HG02852 (cell line): ENCODE results near the gene DCPS.
"Not testable (repeated sequence)": the region's sequence is repeated elsewhere in the genome, so short reads cannot be mapped to it uniquely, and the experiment has no call there.

Experiments
- ATAC-seq: cut with Tn5 transposase; IDR thresholded peaks from one replicate; pipeline ENCODE4 v1.9.1; 2021; ENCODE audit warnings: mild to moderate bottlenecking, moderate library complexity; ENCODE audit not compliant: unreplicated experiment

Gene DCPS

GRCh38 chr11:126303623-126304456 lies at the start of gene DCPS:
Gene DCPS (plus strand): TSS chr11:126304060. CDS start chr11:126304081, 21 bp downstream.
- peak; percentile 85 for ATAC-seq

DNA sequence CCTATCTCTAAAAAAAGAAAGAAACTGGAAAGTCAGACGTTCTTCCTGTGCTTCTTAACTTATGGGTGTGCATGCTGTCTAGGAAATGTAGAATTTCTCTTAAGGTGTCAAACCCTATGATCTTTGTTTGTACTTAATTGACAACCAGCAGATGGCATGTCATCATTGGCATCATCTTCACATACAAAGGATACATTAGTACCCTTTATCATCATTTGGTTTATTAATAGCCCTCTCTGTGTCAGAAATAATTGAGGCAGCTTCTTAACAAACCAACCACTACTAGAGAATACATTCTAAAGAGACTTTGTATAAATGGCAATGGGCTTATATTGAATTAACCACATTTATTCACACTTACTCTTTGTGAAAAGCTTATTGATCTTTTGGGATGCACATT lies 49.0 kb upstream of the DCPS start:
- no peak for ATAC-seq

DNA sequence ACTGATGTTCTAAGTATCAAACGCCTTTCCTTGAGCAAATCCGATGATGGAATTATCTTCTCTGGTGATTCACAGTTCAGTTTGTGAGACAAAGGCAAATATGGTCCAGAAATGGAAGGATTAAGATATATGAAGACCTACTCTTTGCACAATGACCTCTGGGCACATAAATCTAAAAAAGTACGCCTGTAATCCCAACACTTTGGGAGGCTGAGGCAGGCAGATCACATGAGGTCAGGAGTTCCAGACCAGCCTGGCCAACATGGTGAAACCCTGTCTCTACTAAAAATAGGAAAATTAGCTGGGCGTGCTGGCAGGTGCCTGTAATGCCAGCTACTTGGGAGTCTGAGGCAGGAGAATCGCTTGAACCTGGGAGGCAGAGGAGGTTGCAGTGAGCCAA lies 48.4 kb upstream of the DCPS start:
- not testable (repeated sequence) for ATAC-seq

DNA sequence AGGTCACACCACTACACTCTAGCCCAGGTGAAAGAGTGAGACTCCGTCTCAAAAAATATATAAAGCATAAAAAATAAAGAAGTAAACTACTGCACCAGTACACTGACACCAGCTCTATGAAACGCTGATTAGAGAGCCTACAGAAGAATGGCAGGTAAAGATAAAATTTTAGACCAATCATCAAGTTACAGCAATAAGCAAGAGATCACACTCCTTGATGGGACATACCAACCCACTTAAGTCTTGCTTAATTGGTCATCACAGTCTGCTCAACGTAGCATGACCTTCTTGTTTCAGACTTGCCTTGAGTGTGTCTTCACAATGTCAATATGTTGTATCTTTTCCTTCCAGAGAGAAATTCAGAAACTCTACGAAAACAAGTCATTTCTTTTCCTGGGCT lies 47.6 kb upstream of the DCPS start:
- ATAC-seq = no peak

- no peak for ATAC-seq
Measured at GRCh38 chr11:126257144-126257543, 46.7 kb upstream of the DCPS start.

DNA sequence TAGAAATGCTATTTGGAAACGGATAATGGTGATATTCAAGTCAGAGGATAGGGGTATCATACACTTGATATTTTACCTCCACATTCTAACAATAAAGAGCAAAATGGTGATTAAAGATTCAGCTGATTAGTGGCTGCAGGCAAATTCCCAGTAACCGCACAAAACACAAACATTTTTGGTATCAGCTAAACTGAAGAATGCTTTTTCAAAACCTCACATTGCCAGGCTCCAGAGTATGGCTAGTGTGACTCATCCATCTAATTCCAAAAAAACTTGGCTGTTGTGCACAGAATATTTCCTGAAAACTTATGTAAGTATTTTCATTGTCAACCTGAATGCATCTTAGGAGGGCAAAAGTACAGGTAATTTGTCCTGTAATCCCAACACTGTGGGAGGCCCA lies 46.1 kb upstream of the DCPS start:
- ATAC-seq = no peak

GRCh38 chr11:126262216-126262615 lies 41.6 kb upstream of the DCPS start:
- ATAC-seq = no peak

- ATAC-seq = no peak
Measured at GRCh38 chr11:126263489-126263888, 40.4 kb upstream of the DCPS start.

GRCh38 chr11:126265811-126266210 lies 38.0 kb upstream of the DCPS start:
- ATAC-seq = no peak

GRCh38 chr11:126267650-126268049 lies 36.2 kb upstream of the DCPS start:
- ATAC-seq = no peak

GRCh38 chr11:126268361-126268707 lies 35.5 kb upstream of the DCPS start:
- peak; percentile 5 for ATAC-seq

DNA sequence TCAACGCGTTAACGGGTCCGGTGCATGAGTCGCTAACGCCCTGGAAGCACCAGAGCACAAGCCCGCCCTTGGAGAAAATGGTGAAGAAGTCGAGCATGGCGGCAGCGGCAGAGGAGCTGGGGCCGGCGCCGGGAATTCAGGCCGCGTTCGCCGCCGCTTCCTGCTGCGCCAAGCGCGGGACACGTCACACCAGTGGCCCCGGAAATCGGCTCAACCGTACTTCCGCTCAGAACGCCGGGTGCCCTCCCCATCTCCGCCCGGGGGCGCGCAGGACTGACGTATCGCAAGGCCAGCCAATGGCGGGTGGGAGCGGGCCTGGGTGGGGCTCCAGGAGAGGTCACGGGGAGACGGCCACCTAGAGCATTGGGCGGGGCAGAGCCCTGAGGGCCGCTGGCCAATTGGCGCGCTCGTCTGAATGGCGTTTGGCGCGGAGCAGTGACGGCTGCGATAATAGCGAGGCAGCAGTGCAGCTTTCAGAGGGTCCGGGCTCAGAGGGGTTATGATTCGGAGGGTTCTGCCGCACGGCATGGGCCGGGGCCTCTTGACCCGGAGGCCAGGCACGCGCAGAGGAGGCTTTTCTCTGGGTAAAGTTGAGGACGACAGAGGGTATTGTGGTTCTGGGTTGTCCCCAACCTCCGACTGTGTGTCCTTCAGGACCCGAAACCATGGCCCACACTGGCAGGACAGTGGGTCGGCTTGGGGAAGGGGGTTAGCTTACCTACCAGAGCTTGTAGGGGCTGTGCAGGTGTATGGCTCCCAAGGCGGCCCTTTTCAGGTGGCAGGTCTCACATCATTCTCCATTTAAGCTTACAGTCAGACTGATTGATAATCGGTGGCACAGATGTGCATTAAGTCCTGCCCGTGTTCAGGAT lies 34.9 kb upstream of the DCPS start, which contains the start of the genes FOXRED1 and SRPRA:
FOXRED1 (plus strand) TSS at position 447 of the 872 bp plus-strand sequence; CDS start at position 500, 53 bp downstream.
SRPRA (minus strand) TSS at position 188 of the 872 bp plus-strand sequence; CDS start at position 97, 91 bp downstream.
- peak; percentile 99 for ATAC-seq

DNA sequence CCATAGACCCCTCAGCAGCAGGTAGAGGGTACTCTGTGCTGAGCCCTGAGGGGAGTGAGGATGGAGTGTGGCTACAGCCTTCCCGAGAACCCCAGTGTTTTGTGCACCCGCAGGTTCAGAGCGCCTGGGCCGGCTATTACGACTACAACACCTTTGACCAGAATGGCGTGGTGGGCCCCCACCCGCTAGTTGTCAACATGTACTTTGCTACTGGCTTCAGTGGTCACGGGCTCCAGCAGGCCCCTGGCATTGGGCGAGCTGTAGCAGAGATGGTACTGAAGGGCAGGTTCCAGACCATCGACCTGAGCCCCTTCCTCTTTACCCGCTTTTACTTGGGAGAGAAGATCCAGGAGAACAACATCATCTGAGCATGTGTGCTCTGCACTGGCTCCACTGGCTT lies 26.5 kb upstream of the DCPS start:
- no peak for ATAC-seq

- ATAC-seq = no peak
Measured at GRCh38 chr11:126277780-126278179, 26.1 kb upstream of the DCPS start.

DNA sequence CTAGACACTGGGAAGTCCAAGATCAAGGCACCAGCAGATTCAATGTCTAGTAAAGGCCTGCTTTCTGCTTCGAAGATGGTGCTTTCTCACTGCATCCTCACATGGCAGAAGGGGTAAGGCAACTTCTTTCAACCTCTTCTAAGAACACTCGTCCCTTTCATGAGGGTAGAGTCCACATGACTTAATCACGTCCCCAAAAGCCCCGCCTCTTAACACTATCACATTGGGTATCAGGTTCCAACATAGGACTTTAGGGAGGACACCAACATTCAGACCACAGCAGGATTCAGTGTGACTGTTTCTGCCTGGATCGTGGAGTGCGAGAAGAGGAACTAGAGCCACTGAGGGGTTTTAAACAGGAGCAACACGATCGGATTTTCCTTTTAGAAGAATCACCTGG lies 24.7 kb upstream of the DCPS start:
- ATAC-seq = no peak

- no peak for ATAC-seq
Measured at GRCh38 chr11:126280595-126280994, 23.3 kb upstream of the DCPS start.

GRCh38 chr11:126281245-126281644 lies 22.6 kb upstream of the DCPS start:
- no peak for ATAC-seq

GRCh38 chr11:126281666-126282175 lies 22.1 kb upstream of the DCPS start:
- ATAC-seq = no peak

GRCh38 chr11:126282361-126282735 lies 21.5 kb upstream of the DCPS start:
- ATAC-seq = peak; percentile 28

GRCh38 chr11:126282736-126283591 lies 20.9 kb upstream of the DCPS start, which contains the start of gene TIRAP:
Gene TIRAP (plus strand): TSS chr11:126283093. CDS start chr11:126290895, 7,802 bp downstream.
- ATAC-seq = peak; percentile 70
